ENCODE results near the gene POU6F2. TPM values are rescaled to one million over a fixed set of nuclear protein-coding genes. Genes with fewer than 3 reads are reported as not detected.
A peak's percentile ranks its signal among the peaks of the same experiment; 100 is the strongest.
"Not testable (repeated sequence)": the region's sequence is repeated elsewhere in the genome, so short reads cannot be mapped to it uniquely, and the experiment has no call there.

The POU6F2 gene
- total RNA-seq, 6 donors from 2014 or later = under 0.01 to 1.4 (median 0.24) TPM; not detected in 2

GRCh38 chr7:39005036-39005435 lies 27.3 kb downstream of the POU6F2 start:
- no peaks in the 10 kb centered on the region for H3K27me3 ChIP-seq
- no peaks in the 10 kb centered on the region for H3K9me3 ChIP-seq
- DNase-seq = no peak
- no peak for ATAC-seq (ENCODE audit: low FRiP score in 2 of 2)
- WGBS, 2 donors = 51 to 59% methylated on average over 8 of the region's 8 CpGs
- no peaks in the 10 kb centered on the region for H3K36me3 ChIP-seq
- H3K4me3 ChIP-seq = no peak overlapping the region
- TF ChIP-seq EP300 (IDR thresholded peaks at IDR 0.05) (no peak), POLR2AphosphoS5 (IDR thresholded peaks at IDR 0.05) (no peak), POLR2A (IDR thresholded peaks at IDR 0.05) (no peak), CTCF (IDR thresholded peaks at IDR 0.05) (no peak)
- H3K27ac ChIP-seq = no peak overlapping the region
- no peaks in the 10 kb centered on the region for H3K4me1 ChIP-seq

- H3K27ac ChIP-seq = no peak overlapping the region
- H3K36me3 ChIP-seq = no peaks in the 10 kb centered on the region
- ATAC-seq (ENCODE audit: low FRiP score in 2 of 2) (no peak), DNase-seq (no peak)
- H3K4me3 ChIP-seq = no peak overlapping the region
- 82 to 90% methylated on average over 6 of the region's 6 CpGs for WGBS, 2 donors
- TF ChIP-seq POLR2AphosphoS5 (IDR thresholded peaks at IDR 0.05) (no peak), POLR2A (IDR thresholded peaks at IDR 0.05) (no peak), EP300 (IDR thresholded peaks at IDR 0.05) (no peak), CTCF (IDR thresholded peaks at IDR 0.05) (no peak)
- H3K4me1 ChIP-seq = no peaks in the 10 kb centered on the region
- H3K27me3 ChIP-seq = no peaks in the 10 kb centered on the region
- no peaks in the 10 kb centered on the region for H3K9me3 ChIP-seq
These were observed 27.8 kb downstream of the POU6F2 start for GRCh38 chr7:39005461-39005860.

GRCh38 chr7:39013049-39013939 lies 35.6 kb downstream of the POU6F2 start:
- H3K9me3 ChIP-seq; H3K27me3 ChIP-seq; H3K4me3 ChIP-seq; ATAC-seq (ENCODE audit: low FRiP score in 2 of 2); H3K4me1 ChIP-seq; H3K36me3 ChIP-seq; H3K27ac ChIP-seq: not testable (repeated sequence)
- 86 to 97% methylated on average over 21 to 34 of the region's 34 CpGs for WGBS, 2 donors
- peak in 1 of 2 donors; percentile 20 for DNase-seq

- 52 to 54% methylated on average over 9 of the region's 9 CpGs for WGBS, 2 donors
- ATAC-seq (ENCODE audit: low FRiP score in 2 of 2) (peak; percentile 63 to 91), DNase-seq (peak in 1 of 2 donors; percentile 80)
- Histone ChIP-seq H3K27me3 (no peaks in the 10 kb centered on the region), H3K4me3 (no peak overlapping the region), H3K27ac (no peak overlapping the region), H3K9me3 (no peaks in the 10 kb centered on the region), H3K4me1 (no peaks in the 10 kb centered on the region), H3K36me3 (no peaks in the 10 kb centered on the region)
- TF ChIP-seq POLR2AphosphoS5 (IDR thresholded peaks at IDR 0.05) = no peak
- TF ChIP-seq CTCF (IDR thresholded peaks at IDR 0.05) = no peak
These were observed 38.9 kb downstream of the POU6F2 start for GRCh38 chr7:39016609-39017008.

GRCh38 chr7:39017369-39017915 lies 39.7 kb downstream of the POU6F2 start:
- H3K4me1 ChIP-seq = no peaks in the 10 kb centered on the region
- no peaks in the 10 kb centered on the region for H3K9me3 ChIP-seq
- H3K4me3 ChIP-seq = no peak overlapping the region
- H3K36me3 ChIP-seq = no peaks in the 10 kb centered on the region
- TF ChIP-seq EP300 (IDR thresholded peaks at IDR 0.05) = no peak
- no peak for TF ChIP-seq CTCF (IDR thresholded peaks at IDR 0.05)
- TF ChIP-seq POLR2A (IDR thresholded peaks at IDR 0.05) = no peak
- TF ChIP-seq POLR2AphosphoS5 (IDR thresholded peaks at IDR 0.05) = no peak
- DNase-seq (no peak), ATAC-seq (ENCODE audit: low FRiP score in 2 of 2) (peak in 1 of 2 donors; percentile 19)
- no peaks in the 10 kb centered on the region for H3K27me3 ChIP-seq
- 67 to 69% methylated on average over 6 of the region's 6 CpGs for whole genome bisulfite sequencing, 2 donors
- H3K27ac ChIP-seq = no peak overlapping the region

Measured in upper lobe of left lung (tissue), 6 donors.